GM19324 (cell line): ENCODE measurements around the gene USF1.

Experiments
- ATAC-seq: cut with Tn5 transposase; IDR thresholded peaks from one replicate; pipeline ENCODE4 v1.9.1; 2021; ENCODE audit warnings: mild to moderate bottlenecking, moderate library complexity; ENCODE audit not compliant: unreplicated experiment, low FRiP score

The USF1 gene

GRCh38 chr1:161045736-161046604 is at the start of gene USF1:
Gene USF1 (minus strand): TSS chr1:161045977. CDS start chr1:161043275, 2,702 bp downstream.
- peak; percentile 66 for ATAC-seq

- no peak for ATAC-seq
Measured at GRCh38 chr1:161095230-161095629, 49.5 kb upstream of the USF1 start.

GRCh38 chr1:161094481-161094880 is 48.7 kb upstream of the USF1 start:
- no peak for ATAC-seq

GRCh38 chr1:161092621-161093028 is 46.8 kb upstream of the USF1 start:
- no peak for ATAC-seq

GRCh38 chr1:161091796-161092507 is 46.2 kb upstream of the USF1 start:
- no peak for ATAC-seq

- ATAC-seq = no peak
Measured at GRCh38 chr1:161091093-161091492, 45.3 kb upstream of the USF1 start.

GRCh38 chr1:161090617-161091016 is 44.8 kb upstream of the USF1 start:
- no peak for ATAC-seq

- no peak for ATAC-seq
Measured at GRCh38 chr1:161089938-161090337, 44.2 kb upstream of the USF1 start.

- no peak for ATAC-seq
Measured at GRCh38 chr1:161089251-161089924, 43.6 kb upstream of the USF1 start, which contains the start of gene NECTIN4. Gene NECTIN4 (minus strand): TSS chr1:161089558. CDS start chr1:161089296, 262 bp downstream.

- ATAC-seq = no peak
Measured at GRCh38 chr1:161088587-161089110, 42.9 kb upstream of the USF1 start.

GRCh38 chr1:161086457-161086856 is 40.7 kb upstream of the USF1 start:
- no peak for ATAC-seq

- ATAC-seq = no peak
Measured at GRCh38 chr1:161085165-161085564, 39.4 kb upstream of the USF1 start.

GRCh38 chr1:161084597-161084988 is 38.8 kb upstream of the USF1 start:
- no peak for ATAC-seq

GRCh38 chr1:161083748-161084596 is 38.2 kb upstream of the USF1 start:
- no peak for ATAC-seq

GRCh38 chr1:161082996-161083747 is 37.4 kb upstream of the USF1 start:
- no peak for ATAC-seq

GRCh38 chr1:161082483-161082882 is 36.7 kb upstream of the USF1 start:
- ATAC-seq = no peak

GRCh38 chr1:161081519-161081918 is 35.7 kb upstream of the USF1 start:
- ATAC-seq = no peak

GRCh38 chr1:161080441-161081405 is 34.9 kb upstream of the USF1 start:
- no peak for ATAC-seq
